Frontal cortex (tissue), 4 donors: ENCODE measurements around the gene RMND1. TPM values are rescaled to one million over a fixed set of nuclear protein-coding genes. Genes with fewer than 3 reads are reported as not detected.
"Not testable (repeated sequence)": the region's sequence is repeated elsewhere in the genome, so short reads cannot be mapped to it uniquely, and the experiment has no call there.

Experiments
- DNase-seq, 2 donors: peaks; one replicate each; pipeline ENCODE4 v3.0.0; 2012; ENCODE audit warnings: low spot score in 2 of 2
- FAIRE-seq: peaks from 2 replicates; lab custom pipeline; 2012; peaks lifted over from hg19 to GRCh38; lab: Jason Lieb, UNC
- total RNA-seq: library from RNA; depleted of rRNA; stranded (reverse); fragments of >200 nt; gene quantifications from one replicate; pipeline ENCODE4 v1.2.3, GENCODE V29; 2014
- donor health status: control.
- donor health status: control.
- donor health status: control.

RMND1 gene
- total RNA-seq, 1 donor from 2014 or later, result 35.9 TPM

DNA sequence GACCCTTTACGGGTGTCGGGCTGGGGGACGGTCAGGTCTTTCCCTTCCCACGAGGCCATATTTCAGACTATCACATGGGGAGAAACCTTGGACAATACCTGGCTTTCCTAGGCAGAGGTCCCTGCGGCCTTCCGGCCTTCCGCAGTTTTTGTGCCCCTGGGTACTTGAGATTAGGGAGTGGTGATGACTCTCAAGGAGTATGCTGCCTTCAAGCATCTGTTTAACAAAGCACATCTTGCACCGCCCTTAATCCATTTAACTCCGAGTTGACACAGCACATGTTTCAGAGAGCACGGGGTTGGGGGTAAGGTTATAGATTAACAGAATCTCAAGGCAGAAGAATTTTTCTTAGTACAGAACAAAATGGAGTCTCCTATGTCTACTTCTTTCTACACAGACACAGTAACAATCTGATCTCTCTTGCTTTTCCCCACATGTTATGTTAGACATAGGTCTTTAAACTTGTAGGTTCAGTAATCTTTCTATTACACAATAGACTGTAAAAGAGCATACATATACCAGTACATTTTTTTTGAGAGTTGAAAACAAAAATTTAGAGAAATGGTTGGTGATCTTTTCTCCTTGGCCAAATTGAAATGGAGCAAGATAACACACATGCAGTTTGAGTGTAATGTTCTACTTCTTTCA is 3.9 kb upstream of the RMND1 start:
- not testable (repeated sequence) for FAIRE-seq, DNase-seq

- no peak for FAIRE-seq
These were observed 963 bp upstream of the RMND1 start for GRCh38 chr6:151452750-151453427.

DNA sequence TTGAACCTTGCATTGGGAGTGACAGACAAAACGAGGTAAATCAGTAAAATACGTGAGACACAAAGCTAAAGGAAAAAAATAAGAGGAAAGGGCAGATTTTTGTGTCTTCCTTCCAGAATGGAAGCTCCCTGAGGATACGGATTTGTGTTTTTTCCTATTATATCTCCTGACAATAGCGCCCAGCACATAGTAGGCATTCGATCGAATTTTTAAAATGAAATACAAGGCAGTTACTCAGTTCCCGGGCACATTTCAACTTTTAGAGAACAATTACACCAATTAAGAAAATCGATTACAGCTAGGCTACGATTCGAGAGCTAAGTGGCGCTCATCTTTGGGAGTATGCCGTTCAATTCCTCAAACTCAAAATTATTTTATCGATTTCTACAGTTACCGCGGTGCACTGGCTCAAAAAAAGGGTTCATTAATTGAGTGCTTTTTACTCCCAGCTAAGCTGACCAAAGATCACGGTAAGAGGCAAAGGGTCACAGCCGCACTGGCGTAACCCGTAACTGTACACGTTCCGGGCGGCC is 443 bp downstream of the RMND1 start:
- FAIRE-seq, result no peak
- peak in 1 of 2 donors; percentile 16 for DNase-seq

More at GRCh38 chr6:151452750-151453427, 963 bp upstream of the RMND1 start:
- DNase-seq, result no peak

GRCh38 chr6:151450928-151451327 is 998 bp downstream of the RMND1 start:
- not testable (repeated sequence) for DNase-seq, FAIRE-seq

DNA sequence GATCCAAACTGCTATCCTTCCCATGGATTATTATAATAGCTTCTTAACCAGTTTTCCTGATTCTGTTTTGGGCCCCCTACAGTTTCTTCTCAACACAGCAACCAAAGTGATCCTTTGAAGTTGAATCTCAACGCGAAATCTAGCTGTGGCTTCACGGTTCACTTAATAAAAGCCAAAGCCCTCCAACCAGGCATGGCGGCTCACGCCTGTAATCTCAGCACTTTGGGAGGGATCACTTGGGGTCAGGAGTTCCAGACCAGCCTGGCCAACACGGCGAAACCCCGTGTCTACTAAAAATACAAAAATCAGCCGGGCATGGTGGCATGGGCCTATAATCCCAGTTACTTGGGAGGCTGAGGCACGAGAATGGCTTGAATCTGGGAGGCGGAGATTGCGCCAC is 3.3 kb downstream of the RMND1 start:
- DNase-seq (no peak), FAIRE-seq (no peak)

GRCh38 chr6:151447237-151447636 is 4.7 kb downstream of the RMND1 start:
- FAIRE-seq, result no peak
- DNase-seq, result no peak

GRCh38 chr6:151445482-151445881 is 6.4 kb downstream of the RMND1 start:
- FAIRE-seq (no peak), DNase-seq (no peak)

DNA sequence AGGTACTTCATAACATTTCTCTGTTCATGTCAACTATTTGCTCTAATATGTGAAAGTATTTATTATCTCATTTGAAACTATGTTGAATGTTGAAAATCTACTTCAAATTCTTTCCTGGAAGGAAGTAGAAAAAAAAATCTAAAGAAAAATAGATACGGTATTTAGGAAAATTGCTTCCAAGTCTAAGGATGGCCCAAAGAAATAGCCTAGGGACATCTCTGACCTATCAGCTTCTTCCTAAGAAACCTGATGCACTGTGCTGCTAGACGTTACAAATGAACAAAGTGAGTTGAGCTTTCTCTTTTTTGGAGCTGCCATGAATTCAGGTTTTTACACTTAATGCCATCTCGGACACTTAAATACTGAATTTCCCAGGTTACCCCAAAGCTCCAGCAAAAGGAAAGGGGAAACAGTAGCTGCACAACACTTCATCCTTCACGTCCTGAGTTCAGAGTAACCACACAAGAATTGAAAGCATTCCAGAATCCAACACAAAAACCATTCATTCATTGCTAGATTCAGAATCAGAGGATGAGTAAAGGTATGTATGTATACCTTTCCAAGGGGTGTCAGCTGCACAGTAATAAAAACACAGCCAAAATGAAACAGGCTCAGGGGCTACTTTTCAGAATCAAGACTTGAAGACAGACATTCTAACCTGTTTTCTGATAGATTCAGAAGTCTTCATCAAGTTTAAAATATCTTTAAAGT is 7.9 kb downstream of the RMND1 start:
- DNase-seq (no peak), FAIRE-seq (no peak)

DNA sequence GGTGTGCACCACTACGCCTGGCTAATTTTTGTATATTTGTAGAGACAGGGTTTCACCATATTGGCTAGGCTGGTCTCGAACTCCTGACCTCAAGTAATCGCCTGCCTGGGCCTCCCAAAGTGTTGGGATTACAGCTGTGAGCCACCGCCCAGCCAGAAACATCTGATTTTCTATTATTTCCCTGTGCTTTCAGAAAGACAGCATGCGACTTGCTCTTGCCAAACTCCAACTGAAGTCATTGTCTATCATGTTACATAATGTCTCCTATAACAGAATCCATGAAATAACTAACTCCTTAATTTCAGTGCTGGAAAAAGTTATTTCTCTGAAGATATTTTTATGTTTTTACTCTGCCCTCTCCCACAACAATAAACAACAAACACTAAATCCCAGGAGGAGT is 8.5 kb downstream of the RMND1 start:
- FAIRE-seq (no peak), DNase-seq (no peak)

GRCh38 chr6:151442371-151442770 is 9.6 kb downstream of the RMND1 start:
- no peak for FAIRE-seq
- no peak for DNase-seq

DNA sequence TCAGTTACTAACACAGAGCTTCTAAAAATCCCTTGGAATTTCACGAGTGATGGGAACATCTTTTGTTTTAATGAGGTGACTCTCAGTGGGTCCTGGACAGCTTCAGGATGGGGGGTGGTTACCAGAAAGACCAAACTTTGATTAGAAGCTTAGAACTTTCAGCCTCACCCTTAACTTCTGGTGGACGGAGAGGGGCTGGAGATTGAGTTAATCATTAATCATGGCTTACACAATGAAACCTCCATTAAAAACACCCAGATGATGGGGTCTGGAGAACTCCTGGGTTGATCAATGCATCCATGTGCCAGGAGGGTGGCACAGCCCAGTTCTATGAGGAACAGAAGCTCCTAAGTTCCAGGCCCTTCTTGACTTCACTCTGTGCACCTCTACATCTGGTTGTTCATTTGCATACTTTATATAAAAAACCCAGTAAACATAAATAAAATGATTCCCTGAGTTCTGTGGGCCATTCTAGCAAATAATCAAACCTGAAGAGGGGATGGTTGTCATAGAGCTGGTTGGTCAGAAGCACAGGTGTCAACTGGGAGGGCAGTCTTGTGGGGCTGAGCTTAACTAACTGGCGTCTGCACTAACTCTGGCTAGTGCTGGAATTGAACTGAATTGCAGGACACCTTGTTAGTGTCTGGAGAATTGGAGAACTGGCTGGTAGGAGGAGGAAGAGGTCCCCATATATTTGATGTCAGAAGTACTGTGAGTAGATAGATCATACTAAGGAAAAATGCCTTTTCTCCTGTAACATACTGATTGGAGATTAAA is 10.3 kb downstream of the RMND1 start:
- no peak for FAIRE-seq
- DNase-seq, result no peak

DNA sequence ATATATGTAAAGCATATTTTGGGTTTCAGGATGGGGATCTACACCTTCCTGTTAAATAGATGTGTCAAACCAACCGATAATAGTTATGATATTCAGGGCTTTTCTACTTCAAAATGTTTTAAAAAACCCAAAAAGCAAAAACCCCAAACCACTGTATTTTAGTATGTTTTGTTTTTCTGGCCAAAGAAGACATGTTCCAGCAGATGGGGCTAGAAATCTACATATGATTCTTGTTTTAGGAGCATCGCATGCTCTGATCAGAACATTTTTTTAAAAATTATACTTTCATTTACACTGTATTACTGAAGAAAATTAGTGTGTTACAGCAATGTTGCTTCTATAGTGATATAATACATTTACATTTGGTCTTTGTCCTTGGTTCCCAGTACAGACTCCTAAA is 11.0 kb downstream of the RMND1 start:
- DNase-seq (no peak), FAIRE-seq (no peak)

GRCh38 chr6:151440498-151440897 is 11.4 kb downstream of the RMND1 start:
- DNase-seq (no peak), FAIRE-seq (no peak)

- DNase-seq (no peak), FAIRE-seq (no peak)
These were observed 14.5 kb downstream of the RMND1 start for GRCh38 chr6:151437401-151437800.

GRCh38 chr6:151436802-151437201 is 15.1 kb downstream of the RMND1 start:
- FAIRE-seq (no peak), DNase-seq (no peak)

DNA sequence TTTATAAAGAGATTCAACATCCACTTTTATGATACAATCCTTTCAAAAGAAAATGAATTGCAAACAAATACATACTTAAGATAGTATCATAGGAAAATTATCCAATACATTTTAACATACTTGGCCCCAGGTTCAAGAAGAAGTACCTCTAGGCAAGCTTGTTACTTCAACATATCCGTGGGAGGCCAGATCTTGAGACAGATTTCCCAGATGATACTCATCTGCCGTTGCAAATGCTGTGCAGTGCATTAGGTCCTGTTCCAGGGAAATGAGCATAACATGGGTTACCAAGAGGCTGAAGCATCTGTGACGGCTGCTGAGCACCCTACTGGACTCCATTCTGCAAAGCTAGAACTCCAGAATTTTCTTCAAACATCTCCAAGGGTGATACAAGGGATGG is 15.6 kb downstream of the RMND1 start:
- FAIRE-seq (no peak), DNase-seq (no peak)

DNA sequence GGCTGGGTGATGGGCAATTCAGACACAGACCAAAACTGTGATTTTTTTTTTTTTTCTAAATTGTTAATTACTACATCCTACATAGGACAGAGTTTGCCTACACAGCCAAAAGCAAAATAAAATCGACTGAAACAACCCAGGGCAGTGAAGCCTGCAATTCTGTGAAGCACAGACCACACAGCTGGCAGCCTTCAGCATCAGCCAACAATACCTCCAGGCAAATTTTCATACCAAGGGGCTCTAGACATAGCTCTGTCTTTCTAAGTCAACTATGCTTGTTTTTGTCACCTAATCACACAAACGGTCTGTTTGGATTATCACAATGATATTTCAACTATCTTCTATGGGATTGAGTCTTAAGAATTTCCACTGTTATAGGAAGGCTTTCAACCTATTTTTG is 17.6 kb downstream of the RMND1 start:
- DNase-seq, result no peak
- no peak for FAIRE-seq

- DNase-seq (no peak), FAIRE-seq (no peak)
These were observed 19.3 kb downstream of the RMND1 start for GRCh38 chr6:151432651-151433050.

- no peak for FAIRE-seq
- DNase-seq, result no peak
These were observed 20.6 kb downstream of the RMND1 start for GRCh38 chr6:151431337-151431736.

DNA sequence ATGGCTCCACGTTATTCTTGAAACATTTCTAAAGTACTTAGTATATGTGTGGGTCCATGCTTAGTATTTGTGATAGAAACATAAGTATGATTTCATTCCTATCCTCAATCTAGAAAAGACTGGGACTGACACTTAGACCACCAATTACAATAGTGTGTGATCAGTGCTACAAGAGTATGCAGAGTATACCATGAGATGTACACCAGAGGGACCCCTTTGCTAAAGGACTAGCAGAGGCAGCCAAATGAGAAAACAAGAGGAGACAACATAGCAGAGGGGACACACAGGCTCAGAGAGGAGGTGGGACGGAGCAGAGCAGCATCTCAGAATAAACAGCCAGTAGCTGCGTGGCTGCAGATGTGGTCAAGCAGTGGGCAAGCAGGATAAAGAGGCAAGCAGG is 21.0 kb downstream of the RMND1 start:
- no peak for FAIRE-seq

More for the DNA sequence above, 21.0 kb downstream of the RMND1 start:
- no peak for DNase-seq
